ENCODE results near the gene NOP56.

NOP56 gene

DNA sequence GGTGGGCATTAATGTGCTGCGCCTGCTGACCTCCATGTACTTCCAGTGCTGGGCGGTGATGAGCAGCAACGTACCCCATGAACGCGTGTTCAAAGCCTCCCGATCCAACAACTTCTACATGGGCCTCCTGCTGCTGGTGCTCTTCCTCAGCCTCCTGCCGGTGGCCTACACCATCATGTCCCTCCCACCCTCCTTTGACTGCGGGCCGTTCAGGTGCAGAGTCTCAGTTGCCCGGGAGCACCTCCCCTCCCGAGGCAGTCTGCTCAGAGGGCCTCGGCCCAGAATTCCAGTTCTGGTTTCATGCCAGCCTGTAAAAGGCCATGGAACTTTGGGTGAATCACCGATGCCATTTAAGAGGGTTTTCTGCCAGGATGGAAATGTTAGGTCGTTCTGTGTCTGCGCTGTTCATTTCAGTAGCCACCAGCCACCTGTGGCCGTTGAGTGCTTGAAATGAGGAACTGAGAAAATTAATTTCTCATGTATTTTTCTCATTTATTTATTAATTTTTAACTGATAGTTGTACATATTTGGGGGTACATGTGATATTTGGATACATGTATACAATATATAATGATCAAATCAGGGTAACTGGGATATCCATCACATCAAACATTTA lies 35.2 kb upstream of the NOP56 start:
- no peaks in the 10 kb centered on the region for H3K36me3 ChIP-seq (ENCODE audit: control insufficient read depth in 1 of 2, insufficient read depth in 2 of 2, low read length in 2 of 2)
- peaks cover 0 to 6% of the 10 kb centered on the region in 2 donors for H3K27me3 ChIP-seq (ENCODE audit: control insufficient read depth in 1 of 2, insufficient read depth in 2 of 2, low read length in 2 of 2)
- H3K4me1 ChIP-seq (ENCODE audit: control insufficient read depth in 1 of 2, insufficient read depth in 2 of 2, low read length in 2 of 2), result no peaks in the 10 kb centered on the region
- H3K27ac ChIP-seq (ENCODE audit: low read depth, low read length), result no peak overlapping the region
- H3K9me3 ChIP-seq (ENCODE audit: control insufficient read depth in 1 of 2, low read length in 2 of 2), result no peaks in the 10 kb centered on the region
- no peak overlapping the region for H3K4me3 ChIP-seq (ENCODE audit: low read depth in 1 of 2, low read length in 2 of 2)
- H3K9ac ChIP-seq (ENCODE audit: low read depth in 1 of 2, low read length in 2 of 2), result no peak overlapping the region

DNA sequence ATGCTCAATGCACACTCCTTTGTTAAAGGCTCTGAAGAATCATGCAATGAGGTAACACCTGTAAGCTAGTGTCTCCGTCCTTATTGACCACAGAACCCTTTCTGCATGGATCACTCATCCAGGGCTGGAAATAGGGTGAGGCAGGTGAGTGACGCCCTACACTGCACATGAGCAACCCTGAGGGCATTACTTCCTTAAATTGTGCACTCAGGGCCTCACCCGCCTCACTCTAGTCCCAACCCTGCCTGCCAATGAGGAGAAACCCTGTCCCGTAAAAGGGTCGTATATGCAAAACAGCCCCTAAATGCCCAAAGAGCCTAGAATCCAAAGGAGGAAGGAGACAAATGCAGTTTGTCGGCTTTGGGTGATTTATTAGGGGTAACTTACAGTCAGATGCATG lies 33.6 kb upstream of the NOP56 start:
- H3K4me3 ChIP-seq (ENCODE audit: low read depth in 1 of 2, low read length in 2 of 2), result no peak overlapping the region
- H3K9ac ChIP-seq (ENCODE audit: low read depth in 1 of 2, low read length in 2 of 2), result no peak overlapping the region
- no peaks in the 10 kb centered on the region for H3K9me3 ChIP-seq (ENCODE audit: control insufficient read depth in 1 of 2, low read length in 2 of 2)
- no peaks in the 10 kb centered on the region for H3K27me3 ChIP-seq (ENCODE audit: control insufficient read depth in 1 of 2, insufficient read depth in 2 of 2, low read length in 2 of 2)
- H3K36me3 ChIP-seq (ENCODE audit: control insufficient read depth in 1 of 2, insufficient read depth in 2 of 2, low read length in 2 of 2), result no peaks in the 10 kb centered on the region
- no peak overlapping the region for H3K27ac ChIP-seq (ENCODE audit: low read depth, low read length)
- no peaks in the 10 kb centered on the region for H3K4me1 ChIP-seq (ENCODE audit: control insufficient read depth in 1 of 2, insufficient read depth in 2 of 2, low read length in 2 of 2)

DNA sequence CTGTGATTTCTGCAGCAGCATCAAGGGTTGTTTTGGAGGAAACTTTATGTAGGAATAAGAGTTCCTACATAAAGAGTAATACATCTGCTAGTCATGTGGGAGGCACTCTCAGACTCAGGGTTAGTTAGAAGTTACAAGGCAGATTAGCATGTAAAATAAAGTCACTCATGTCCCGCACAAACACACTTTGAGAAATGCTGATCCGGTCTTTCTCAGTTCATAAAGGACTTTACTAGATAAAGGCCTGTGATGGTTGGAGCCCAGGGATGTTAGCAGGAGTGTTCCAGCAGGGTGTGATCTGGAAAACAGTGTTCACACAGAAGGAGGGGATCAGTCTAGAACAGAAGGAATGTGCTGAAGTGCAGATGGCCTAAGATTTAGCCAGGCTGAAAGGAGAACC lies 33.1 kb upstream of the NOP56 start:
- H3K27me3 ChIP-seq (ENCODE audit: control insufficient read depth in 1 of 2, insufficient read depth in 2 of 2, low read length in 2 of 2), result no peaks in the 10 kb centered on the region
- H3K4me1 ChIP-seq (ENCODE audit: control insufficient read depth in 1 of 2, insufficient read depth in 2 of 2, low read length in 2 of 2), result no peaks in the 10 kb centered on the region
- no peak overlapping the region for H3K27ac ChIP-seq (ENCODE audit: low read depth, low read length)
- H3K9me3 ChIP-seq (ENCODE audit: control insufficient read depth in 1 of 2, low read length in 2 of 2), result no peaks in the 10 kb centered on the region
- no peak overlapping the region for H3K9ac ChIP-seq (ENCODE audit: low read depth in 1 of 2, low read length in 2 of 2)
- H3K4me3 ChIP-seq (ENCODE audit: low read depth in 1 of 2, low read length in 2 of 2), result no peak overlapping the region
- no peaks in the 10 kb centered on the region for H3K36me3 ChIP-seq (ENCODE audit: control insufficient read depth in 1 of 2, insufficient read depth in 2 of 2, low read length in 2 of 2)

GRCh38 chr20:2619961-2620595 lies 32.4 kb upstream of the NOP56 start:
- Histone ChIP-seq H3K36me3 (ENCODE audit: control insufficient read depth in 1 of 2, insufficient read depth in 2 of 2, low read length in 2 of 2) (no peaks in the 10 kb centered on the region), H3K27me3 (ENCODE audit: control insufficient read depth in 1 of 2, insufficient read depth in 2 of 2, low read length in 2 of 2) (no peaks in the 10 kb centered on the region), H3K9ac (ENCODE audit: low read depth in 1 of 2, low read length in 2 of 2) (no peak overlapping the region), H3K4me3 (ENCODE audit: low read depth in 1 of 2, low read length in 2 of 2) (no peak overlapping the region), H3K4me1 (ENCODE audit: control insufficient read depth in 1 of 2, insufficient read depth in 2 of 2, low read length in 2 of 2) (no peaks in the 10 kb centered on the region), H3K27ac (ENCODE audit: low read depth, low read length) (no peak overlapping the region), H3K9me3 (ENCODE audit: control insufficient read depth in 1 of 2, low read length in 2 of 2) (no peaks in the 10 kb centered on the region)

DNA sequence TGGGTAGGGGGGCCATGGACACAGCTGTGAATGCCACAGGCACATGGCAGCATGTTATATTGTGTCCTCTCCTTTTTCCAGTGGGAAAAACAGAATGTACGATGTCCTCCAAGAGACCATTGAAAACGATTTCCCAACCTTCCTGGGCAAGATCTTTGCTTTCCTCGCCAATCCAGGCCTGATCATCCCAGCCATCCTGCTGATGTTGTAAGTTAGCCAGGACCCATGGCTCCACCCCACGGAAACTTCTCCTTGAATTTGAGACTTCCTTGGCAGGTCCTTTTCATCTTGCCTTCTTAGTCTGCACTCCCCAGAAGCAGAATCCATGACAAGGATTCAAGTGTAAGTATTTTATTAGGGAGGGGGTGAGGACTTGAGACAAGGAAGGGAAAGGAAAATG lies 28.2 kb upstream of the NOP56 start:
- no peaks in the 10 kb centered on the region for H3K36me3 ChIP-seq (ENCODE audit: control insufficient read depth in 1 of 2, insufficient read depth in 2 of 2, low read length in 2 of 2)
- no peak overlapping the region for H3K4me3 ChIP-seq (ENCODE audit: low read depth in 1 of 2, low read length in 2 of 2)
- H3K4me1 ChIP-seq (ENCODE audit: control insufficient read depth in 1 of 2, insufficient read depth in 2 of 2, low read length in 2 of 2), result no peaks in the 10 kb centered on the region
- H3K9me3 ChIP-seq (ENCODE audit: control insufficient read depth in 1 of 2, low read length in 2 of 2), result no peaks in the 10 kb centered on the region
- H3K9ac ChIP-seq (ENCODE audit: low read depth in 1 of 2, low read length in 2 of 2), result no peak overlapping the region
- H3K27ac ChIP-seq (ENCODE audit: low read depth, low read length), result no peak overlapping the region
- no peaks in the 10 kb centered on the region for H3K27me3 ChIP-seq (ENCODE audit: control insufficient read depth in 1 of 2, insufficient read depth in 2 of 2, low read length in 2 of 2)

DNA sequence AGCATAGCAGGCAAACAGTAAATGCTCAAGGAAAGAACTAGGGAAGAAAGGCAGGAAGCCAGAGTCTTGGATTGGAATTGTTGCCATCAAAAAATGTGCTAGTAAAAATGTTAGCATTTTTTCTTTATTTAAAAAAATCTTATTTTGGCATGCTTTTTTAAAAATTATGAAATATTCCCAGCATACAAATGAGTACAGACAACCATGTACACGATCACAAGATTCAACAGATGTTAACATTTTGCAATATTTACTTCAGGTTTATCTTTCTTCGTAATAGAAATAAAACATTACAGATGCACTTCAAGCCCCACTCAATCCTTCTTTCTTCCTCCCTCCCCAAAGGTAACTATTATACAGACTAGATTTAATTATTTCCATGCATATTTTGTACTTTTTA lies 27.4 kb upstream of the NOP56 start:
- no peaks in the 10 kb centered on the region for H3K4me1 ChIP-seq (ENCODE audit: control insufficient read depth in 1 of 2, insufficient read depth in 2 of 2, low read length in 2 of 2)
- H3K9me3 ChIP-seq (ENCODE audit: control insufficient read depth in 1 of 2, low read length in 2 of 2), result no peaks in the 10 kb centered on the region
- H3K27me3 ChIP-seq (ENCODE audit: control insufficient read depth in 1 of 2, insufficient read depth in 2 of 2, low read length in 2 of 2), result no peaks in the 10 kb centered on the region
- no peaks in the 10 kb centered on the region for H3K36me3 ChIP-seq (ENCODE audit: control insufficient read depth in 1 of 2, insufficient read depth in 2 of 2, low read length in 2 of 2)
- H3K27ac ChIP-seq (ENCODE audit: low read depth, low read length), result no peak overlapping the region
- H3K9ac ChIP-seq (ENCODE audit: low read depth in 1 of 2, low read length in 2 of 2), result no peak overlapping the region
- H3K4me3 ChIP-seq (ENCODE audit: low read depth in 1 of 2, low read length in 2 of 2), result no peak overlapping the region

GRCh38 chr20:2626853-2627541 lies 25.4 kb upstream of the NOP56 start:
- H3K4me1 ChIP-seq (ENCODE audit: control insufficient read depth in 1 of 2, insufficient read depth in 2 of 2, low read length in 2 of 2), result no peaks in the 10 kb centered on the region
- no peak overlapping the region for H3K9ac ChIP-seq (ENCODE audit: low read depth in 1 of 2, low read length in 2 of 2)
- no peak overlapping the region for H3K4me3 ChIP-seq (ENCODE audit: low read depth in 1 of 2, low read length in 2 of 2)
- no peak overlapping the region for H3K27ac ChIP-seq (ENCODE audit: low read depth, low read length)
- H3K27me3 ChIP-seq (ENCODE audit: control insufficient read depth in 1 of 2, insufficient read depth in 2 of 2, low read length in 2 of 2), result no peaks in the 10 kb centered on the region
- no peaks in the 10 kb centered on the region for H3K36me3 ChIP-seq (ENCODE audit: control insufficient read depth in 1 of 2, insufficient read depth in 2 of 2, low read length in 2 of 2)
- no peaks in the 10 kb centered on the region for H3K9me3 ChIP-seq (ENCODE audit: control insufficient read depth in 1 of 2, low read length in 2 of 2)

DNA sequence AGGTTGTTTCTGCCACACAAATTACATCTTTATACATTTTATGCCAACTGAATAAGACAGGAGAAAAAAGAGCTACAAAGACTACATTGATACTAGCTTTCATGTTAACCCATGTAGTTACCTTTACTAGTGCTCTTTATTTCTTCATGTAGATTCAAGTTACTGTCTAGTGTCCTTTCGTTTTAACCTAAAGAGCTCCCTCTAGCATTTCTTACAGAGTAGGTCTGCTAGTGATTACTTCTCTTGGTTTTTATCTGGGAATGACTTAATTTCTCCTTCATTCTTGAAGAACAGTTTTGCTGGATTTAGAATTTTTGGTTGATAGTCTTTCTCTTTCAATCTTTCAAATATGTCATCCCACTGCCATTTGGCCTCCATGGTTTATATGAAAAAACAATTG lies 21.2 kb upstream of the NOP56 start:
- H3K27me3 ChIP-seq (ENCODE audit: control insufficient read depth in 1 of 2, insufficient read depth in 2 of 2, low read length in 2 of 2), result no peaks in the 10 kb centered on the region
- no peaks in the 10 kb centered on the region for H3K4me1 ChIP-seq (ENCODE audit: control insufficient read depth in 1 of 2, insufficient read depth in 2 of 2, low read length in 2 of 2)
- H3K27ac ChIP-seq (ENCODE audit: low read depth, low read length), result no peak overlapping the region
- no peaks in the 10 kb centered on the region for H3K36me3 ChIP-seq (ENCODE audit: control insufficient read depth in 1 of 2, insufficient read depth in 2 of 2, low read length in 2 of 2)
- no peaks in the 10 kb centered on the region for H3K9me3 ChIP-seq (ENCODE audit: control insufficient read depth in 1 of 2, low read length in 2 of 2)
- H3K4me3 ChIP-seq (ENCODE audit: low read depth in 1 of 2, low read length in 2 of 2), result no peak overlapping the region
- H3K9ac ChIP-seq (ENCODE audit: low read depth in 1 of 2, low read length in 2 of 2), result no peak overlapping the region

GRCh38 chr20:2633381-2633780 lies 19.1 kb upstream of the NOP56 start:
- Histone ChIP-seq H3K9ac (ENCODE audit: low read depth in 1 of 2, low read length in 2 of 2) (no peak overlapping the region), H3K9me3 (ENCODE audit: control insufficient read depth in 1 of 2, low read length in 2 of 2) (no peaks in the 10 kb centered on the region), H3K27ac (ENCODE audit: low read depth, low read length) (no peak overlapping the region), H3K4me3 (ENCODE audit: low read depth in 1 of 2, low read length in 2 of 2) (no peak overlapping the region), H3K4me1 (ENCODE audit: control insufficient read depth in 1 of 2, insufficient read depth in 2 of 2, low read length in 2 of 2) (no peaks in the 10 kb centered on the region), H3K36me3 (ENCODE audit: control insufficient read depth in 1 of 2, insufficient read depth in 2 of 2, low read length in 2 of 2) (no peaks in the 10 kb centered on the region), H3K27me3 (ENCODE audit: control insufficient read depth in 1 of 2, insufficient read depth in 2 of 2, low read length in 2 of 2) (no peaks in the 10 kb centered on the region)

- H3K9ac ChIP-seq (ENCODE audit: low read depth in 1 of 2, low read length in 2 of 2), result no peak overlapping the region
- H3K4me1 ChIP-seq (ENCODE audit: control insufficient read depth in 1 of 2, insufficient read depth in 2 of 2, low read length in 2 of 2), result no peaks in the 10 kb centered on the region
- no peaks in the 10 kb centered on the region for H3K36me3 ChIP-seq (ENCODE audit: control insufficient read depth in 1 of 2, insufficient read depth in 2 of 2, low read length in 2 of 2)
- no peak overlapping the region for H3K27ac ChIP-seq (ENCODE audit: low read depth, low read length)
- H3K27me3 ChIP-seq (ENCODE audit: control insufficient read depth in 1 of 2, insufficient read depth in 2 of 2, low read length in 2 of 2), result no peaks in the 10 kb centered on the region
- no peaks in the 10 kb centered on the region for H3K9me3 ChIP-seq (ENCODE audit: control insufficient read depth in 1 of 2, low read length in 2 of 2)
- H3K4me3 ChIP-seq (ENCODE audit: low read depth in 1 of 2, low read length in 2 of 2), result no peak overlapping the region
Observed at GRCh38 chr20:2637246-2637645, 15.2 kb upstream of the NOP56 start.
